ENCODE data around the gene ARID1B.

Gene ARID1B

DNA sequence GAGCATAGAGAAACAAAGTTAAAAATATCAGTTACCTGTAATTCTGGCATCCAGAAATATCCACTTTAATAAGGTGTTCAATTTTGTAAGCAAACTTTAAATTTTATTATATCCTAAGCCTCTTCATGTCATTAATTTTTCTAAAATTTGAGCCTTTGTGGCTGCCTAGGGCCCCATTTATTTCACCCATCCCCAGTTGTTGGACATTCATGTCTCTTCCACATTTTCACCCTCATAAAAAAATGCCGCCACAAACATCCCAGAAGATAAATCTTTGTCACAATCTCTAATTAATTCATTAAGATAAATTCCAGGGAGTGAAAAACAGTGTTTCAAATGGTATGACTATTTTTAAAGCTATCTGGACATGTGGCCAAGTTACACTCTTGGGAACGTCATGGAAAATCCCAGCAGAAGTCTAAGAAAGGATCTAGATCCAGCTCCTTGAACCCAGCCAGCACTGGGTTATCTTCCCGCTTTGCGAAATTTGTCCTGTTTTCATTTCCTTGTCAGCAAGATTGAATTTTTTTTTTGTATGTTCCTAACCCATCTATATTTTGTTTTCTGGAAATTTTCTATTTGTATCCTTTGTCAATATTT, 448.9 kb downstream of the ARID1B start:
- TF ChIP-seq, protein P1, sequence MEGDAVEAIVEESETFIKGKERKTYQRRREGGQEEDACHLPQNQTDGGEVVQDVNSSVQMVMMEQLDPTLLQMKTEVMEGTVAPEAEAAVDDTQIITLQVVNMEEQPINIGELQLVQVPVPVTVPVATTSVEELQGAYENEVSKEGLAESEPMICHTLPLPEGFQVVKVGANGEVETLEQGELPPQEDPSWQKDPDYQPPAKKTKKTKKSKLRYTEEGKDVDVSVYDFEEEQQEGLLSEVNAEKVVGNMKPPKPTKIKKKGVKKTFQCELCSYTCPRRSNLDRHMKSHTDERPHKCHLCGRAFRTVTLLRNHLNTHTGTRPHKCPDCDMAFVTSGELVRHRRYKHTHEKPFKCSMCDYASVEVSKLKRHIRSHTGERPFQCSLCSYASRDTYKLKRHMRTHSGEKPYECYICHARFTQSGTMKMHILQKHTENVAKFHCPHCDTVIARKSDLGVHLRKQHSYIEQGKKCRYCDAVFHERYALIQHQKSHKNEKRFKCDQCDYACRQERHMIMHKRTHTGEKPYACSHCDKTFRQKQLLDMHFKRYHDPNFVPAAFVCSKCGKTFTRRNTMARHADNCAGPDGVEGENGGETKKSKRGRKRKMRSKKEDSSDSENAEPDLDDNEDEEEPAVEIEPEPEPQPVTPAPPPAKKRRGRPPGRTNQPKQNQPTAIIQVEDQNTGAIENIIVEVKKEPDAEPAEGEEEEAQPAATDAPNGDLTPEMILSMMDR (IDR thresholded peaks at IDR 0.05), result no peak
- Histone ChIP-seq H3K9me3 (no peaks in the 10 kb centered on the region), H3K36me3 (no peaks in the 10 kb centered on the region), H3K4me3 (ENCODE audit: low read depth in 1 of 2, low read length in 1 of 2) (no peak overlapping the region), H3K27me3 (peaks cover 19% of the 10 kb centered on the region), H3K4me1 (ENCODE audit: control insufficient read depth in 1 of 2, insufficient read depth in 1 of 2, low read depth in 1 of 2, low read length in 1 of 2) (peaks cover 12 to 13% of the 10 kb centered on the region in 2 experiments), H3K27ac (no peak overlapping the region)

DNA sequence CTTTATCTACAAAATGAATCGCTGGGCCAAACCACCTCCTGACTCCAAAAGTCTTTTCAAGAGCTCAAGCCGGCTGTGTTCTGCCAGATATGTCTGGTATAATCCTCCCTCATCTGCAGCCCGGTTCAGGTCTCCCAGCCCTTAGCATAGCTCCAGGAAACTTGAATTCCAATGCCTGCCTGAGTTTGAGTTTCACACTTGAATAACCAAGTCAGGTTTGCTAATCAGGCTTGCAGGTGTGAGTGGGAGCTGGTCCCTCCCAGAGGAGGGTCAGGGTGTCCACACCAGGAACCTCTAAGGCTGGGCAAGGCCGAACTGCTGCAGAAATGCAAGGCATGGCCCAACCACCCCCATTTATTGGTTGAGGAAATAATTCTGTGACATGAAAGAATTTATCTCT, 449.6 kb downstream of the ARID1B start:
- no peak overlapping the region for H3K27ac ChIP-seq
- peaks cover 7 to 9% of the 10 kb centered on the region in 2 experiments for H3K4me1 ChIP-seq (ENCODE audit: control insufficient read depth in 1 of 2, insufficient read depth in 1 of 2, low read depth in 1 of 2, low read length in 1 of 2)
- TF ChIP-seq, protein P1 (IDR thresholded peaks at IDR 0.05), result no peak
- no peak overlapping the region for H3K4me3 ChIP-seq (ENCODE audit: low read depth in 1 of 2, low read length in 1 of 2)
- H3K27me3 ChIP-seq, result peaks cover 19% of the 10 kb centered on the region
- H3K9me3 ChIP-seq, result no peaks in the 10 kb centered on the region
- H3K36me3 ChIP-seq, result no peaks in the 10 kb centered on the region

DNA sequence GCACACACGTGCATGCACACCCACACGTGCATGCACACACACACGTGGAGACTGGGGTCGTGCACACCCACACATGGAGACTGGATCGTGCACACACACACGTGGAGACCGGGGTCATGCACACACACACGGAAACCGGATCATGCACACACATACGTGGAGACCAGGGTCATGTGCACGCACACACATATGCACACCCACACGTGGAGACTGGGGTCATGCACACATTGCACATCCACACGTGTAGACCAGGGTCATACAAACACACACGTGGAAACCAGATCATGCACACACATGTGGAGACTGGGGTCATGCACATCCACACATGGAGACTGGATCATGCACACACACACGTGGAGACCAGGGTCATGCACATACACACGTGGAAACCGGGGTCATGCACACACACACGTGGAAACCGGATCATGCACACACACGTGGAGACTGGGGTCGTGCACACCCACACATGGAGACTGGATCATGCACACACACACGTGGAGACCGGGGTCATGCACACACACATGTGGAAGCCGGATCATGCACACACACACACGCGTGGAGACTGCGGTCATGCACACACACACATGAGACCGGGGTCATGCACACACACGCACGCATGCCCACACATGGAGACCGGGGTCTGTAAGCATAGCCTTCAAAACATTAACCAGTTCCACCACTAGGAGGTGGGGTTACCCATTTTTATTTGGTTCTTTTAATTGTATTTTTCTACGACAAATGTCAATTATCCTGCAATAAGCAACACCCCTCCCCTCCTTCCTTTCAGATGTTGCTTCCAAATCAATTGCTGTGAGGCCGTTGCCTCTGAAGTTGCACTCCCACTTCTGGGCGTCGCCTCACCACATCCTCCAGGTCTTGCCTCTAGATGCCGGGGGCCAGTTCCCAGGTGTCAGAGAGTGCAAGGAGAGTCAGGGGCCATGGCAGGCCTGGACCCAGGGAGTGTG, 450.3 kb downstream of the ARID1B start:
- Histone ChIP-seq H3K27me3 (peaks cover 18% of the 10 kb centered on the region), H3K4me3 (ENCODE audit: low read depth in 1 of 2, low read length in 1 of 2) (no peak overlapping the region), H3K27ac (no peak overlapping the region), H3K4me1 (ENCODE audit: control insufficient read depth in 1 of 2, insufficient read depth in 1 of 2, low read depth in 1 of 2, low read length in 1 of 2) (peaks cover 6 to 7% of the 10 kb centered on the region in 2 experiments), H3K36me3 (no peaks in the 10 kb centered on the region), H3K9me3 (no peaks in the 10 kb centered on the region)
- TF ChIP-seq, protein P1 (IDR thresholded peaks at IDR 0.05), result no peak

DNA sequence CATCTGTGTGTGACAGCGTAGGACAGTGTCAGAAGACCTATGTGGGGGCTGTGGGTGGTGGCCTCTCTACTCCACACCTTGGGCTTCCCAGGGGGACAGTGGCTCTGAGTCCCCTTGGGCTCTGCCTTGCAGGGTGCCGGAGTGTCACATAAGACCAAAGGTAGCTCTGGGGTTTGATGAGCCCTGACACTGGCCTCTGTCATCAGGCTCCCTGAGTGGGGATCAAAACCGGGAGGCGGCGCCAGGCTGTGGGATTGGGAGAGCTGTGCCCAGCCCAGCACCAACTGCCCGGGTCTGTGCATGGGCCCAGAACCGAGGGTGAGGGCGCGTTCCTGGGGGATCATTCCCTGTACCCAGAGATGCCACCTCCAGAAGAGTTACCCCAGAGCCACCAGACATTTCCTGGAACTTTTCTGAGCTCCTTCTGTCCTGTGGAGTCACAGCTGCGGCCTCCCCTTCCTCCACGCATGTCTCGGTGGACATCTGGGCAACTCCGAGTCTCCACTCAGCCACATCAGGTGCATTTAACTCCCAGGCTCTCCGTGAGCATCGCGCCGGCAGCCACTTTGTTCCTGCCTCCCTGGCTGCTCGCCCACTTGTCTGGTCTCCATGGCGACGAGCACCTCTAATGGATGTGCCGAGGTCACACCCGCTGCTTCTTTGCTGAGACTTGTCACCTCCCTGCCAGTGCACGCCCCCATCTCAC, 451.4 kb downstream of the ARID1B start:
- H3K27ac ChIP-seq, result no peak overlapping the region
- TF ChIP-seq, protein P1 (IDR thresholded peaks at IDR 0.05), result no peak
- no peak overlapping the region for H3K4me3 ChIP-seq (ENCODE audit: low read depth in 1 of 2, low read length in 1 of 2)
- H3K4me1 ChIP-seq (ENCODE audit: control insufficient read depth in 1 of 2, insufficient read depth in 1 of 2, low read depth in 1 of 2, low read length in 1 of 2), result no peaks in the 10 kb centered on the region
- H3K9me3 ChIP-seq, result no peaks in the 10 kb centered on the region
- H3K36me3 ChIP-seq, result no peaks in the 10 kb centered on the region
- peaks cover 18% of the 10 kb centered on the region for H3K27me3 ChIP-seq

DNA sequence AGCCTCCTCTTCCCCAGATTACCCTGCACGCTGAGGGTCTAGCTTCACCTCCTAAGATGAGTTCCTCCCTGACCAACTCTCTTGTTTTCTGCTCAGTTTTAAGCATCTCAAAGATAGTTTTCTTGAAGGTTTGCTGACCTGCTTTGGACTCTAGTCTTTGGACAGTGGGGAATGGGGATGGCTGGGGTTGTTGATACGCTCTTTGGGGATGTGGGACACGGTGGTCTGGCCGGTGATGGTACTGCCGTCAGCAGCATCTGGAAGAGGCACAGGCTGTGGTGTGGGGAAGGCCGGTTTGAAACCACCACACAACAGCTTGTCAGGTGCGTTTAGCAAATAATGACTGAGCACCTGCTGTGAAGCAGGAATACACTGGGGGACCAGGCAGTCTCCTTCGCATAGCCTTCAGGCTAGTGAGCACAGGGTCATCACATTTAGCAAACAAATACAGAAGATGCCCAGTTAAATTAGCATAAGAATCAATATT, 452.0 kb downstream of the ARID1B start:
- Histone ChIP-seq H3K4me1 (ENCODE audit: control insufficient read depth in 1 of 2, insufficient read depth in 1 of 2, low read depth in 1 of 2, low read length in 1 of 2) (no peaks in the 10 kb centered on the region), H3K27ac (no peak overlapping the region), H3K4me3 (ENCODE audit: low read depth in 1 of 2, low read length in 1 of 2) (no peak overlapping the region), H3K27me3 (peaks cover 20% of the 10 kb centered on the region), H3K9me3 (no peaks in the 10 kb centered on the region), H3K36me3 (no peaks in the 10 kb centered on the region)
- TF ChIP-seq, protein P1 (IDR thresholded peaks at IDR 0.05), result no peak

Data from neutrophil (primary cell).